Measurements from ENCODE around the gene PPM1A. TPM values are rescaled to one million over a fixed set of nuclear protein-coding genes. Genes with fewer than 3 reads are reported as not detected.

Gene PPM1A
- total RNA-seq, 4 donors from 2014 or later, result 28.2 to 43.7 (median 40.4) TPM

GRCh38 chr14:60226298-60226697 is 22.7 kb upstream of the PPM1A start:
- no peak for TF ChIP-seq CTCF (IDR thresholded peaks at IDR 0.05)
- H3K36me3 ChIP-seq, result no peaks in the 10 kb centered on the region
- no peak for DNase-seq (ENCODE audit: low spot score in 2 of 2)
- no peak overlapping the region for H3K4me3 ChIP-seq
- H3K27me3 ChIP-seq, result no peaks in the 10 kb centered on the region
- peaks cover 0 to 1% (median 0%) of the 10 kb centered on the region in 4 donors for H3K9me3 ChIP-seq
- H3K4me1 ChIP-seq, result no peaks in the 10 kb centered on the region
- no peak overlapping the region for H3K27ac ChIP-seq
- WGBS, 2 donors, result 67 to 87% methylated on average over 2 of the region's 2 CpGs

GRCh38 chr14:60227291-60227690 is 21.7 kb upstream of the PPM1A start:
- H3K36me3 ChIP-seq, result no peaks in the 10 kb centered on the region
- H3K27ac ChIP-seq, result no peak overlapping the region
- H3K4me1 ChIP-seq, result no peaks in the 10 kb centered on the region
- TF ChIP-seq CTCF (IDR thresholded peaks at IDR 0.05), result no peak
- no peak for TF ChIP-seq POLR2A (IDR thresholded peaks at IDR 0.05)
- TF ChIP-seq EP300 (IDR thresholded peaks at IDR 0.05), result no peak
- no peak overlapping the region for H3K4me3 ChIP-seq
- no peaks in the 10 kb centered on the region for H3K27me3 ChIP-seq
- H3K9me3 ChIP-seq, result peaks cover 0 to 9% (median 2%) of the 10 kb centered on the region in 4 donors
- whole genome bisulfite sequencing, 2 donors, result 62 to 77% methylated on average over 1 of the region's 1 CpG
- DNase-seq (ENCODE audit: low spot score in 2 of 2), result no peak

GRCh38 chr14:60229614-60230013 is 19.4 kb upstream of the PPM1A start:
- Histone ChIP-seq H3K4me1 (no peaks in the 10 kb centered on the region), H3K27me3 (no peaks in the 10 kb centered on the region), H3K36me3 (no peaks in the 10 kb centered on the region), H3K9me3 (peaks cover 0 to 20% (median 2%) of the 10 kb centered on the region in 4 donors), H3K4me3 (no peak overlapping the region), H3K27ac (no peak overlapping the region)
- TF ChIP-seq EP300 (IDR thresholded peaks at IDR 0.05) (no peak), CTCF (IDR thresholded peaks at IDR 0.05) (no peak), POLR2A (IDR thresholded peaks at IDR 0.05) (no peak)
- DNase-seq (ENCODE audit: low spot score in 2 of 2), result no peak

- WGBS, 2 donors, result 100% methylated on average over 1 of the region's 1 CpG
- Histone ChIP-seq H3K4me3 (no peak overlapping the region), H3K4me1 (no peaks in the 10 kb centered on the region), H3K9me3 (peaks cover 0 to 20% (median 2%) of the 10 kb centered on the region in 4 donors), H3K27ac (no peak overlapping the region), H3K27me3 (no peaks in the 10 kb centered on the region), H3K36me3 (no peaks in the 10 kb centered on the region)
- no peak for DNase-seq (ENCODE audit: low spot score in 2 of 2)
- TF ChIP-seq CTCF (IDR thresholded peaks at IDR 0.05), result no peak
- no peak for TF ChIP-seq EP300 (IDR thresholded peaks at IDR 0.05)
- no peak for TF ChIP-seq POLR2A (IDR thresholded peaks at IDR 0.05)
Observed at GRCh38 chr14:60232185-60232584, 16.8 kb upstream of the PPM1A start.

- Histone ChIP-seq H3K4me1 (no peaks in the 10 kb centered on the region), H3K4me3 (no peak overlapping the region), H3K27ac (no peak overlapping the region), H3K36me3 (no peaks in the 10 kb centered on the region), H3K27me3 (no peaks in the 10 kb centered on the region), H3K9me3 (peaks cover 0 to 20% (median 2%) of the 10 kb centered on the region in 4 donors)
- WGBS, 2 donors, result 74 to 82% methylated on average over 3 of the region's 3 CpGs
- TF ChIP-seq CTCF (IDR thresholded peaks at IDR 0.05) (no peak), EP300 (IDR thresholded peaks at IDR 0.05) (no peak), POLR2A (IDR thresholded peaks at IDR 0.05) (no peak)
- DNase-seq (ENCODE audit: low spot score in 2 of 2), result no peak
Observed at GRCh38 chr14:60233251-60233650, 15.8 kb upstream of the PPM1A start.

All from tibial nerve (tissue), 4 donors.